Smooth muscle cell (in vitro differentiated cells): ENCODE results near the gene FAM76B. TPM values are rescaled to one million over a fixed set of nuclear protein-coding genes. Genes with fewer than 3 reads are reported as not detected.

Source experiments
- DNase-seq: peaks from one replicate; lab custom pipeline; 2025; ENCODE audit not compliant: unreplicated experiment; lab: John Stamatoyannopoulos, UW
- H2AFZ ChIP-seq: fragments of 200-600 bp; sonication (generic); 2 replicates; pipeline ENCODE4 v1.6.0; 2016; ENCODE audit warnings: antibody characterized with exemption, low read depth, mild to moderate bottlenecking
- H3F3A ChIP-seq: fragments of 200-600 bp; sonication (generic); 2 replicates; pipeline ENCODE4 v1.6.0; 2017; ENCODE audit warnings: antibody characterized with exemption, low read depth
- H3K27ac ChIP-seq: fragments of 200-600 bp; sonication (generic); 2 replicates; pipeline ENCODE4 v1.5.1; 2016; ENCODE audit warnings: low read depth, mild to moderate bottlenecking
- H3K27me3 ChIP-seq: fragments of 200-600 bp; sonication (generic); 2 replicates; pipeline ENCODE4 v1.6.1; 2016; ENCODE audit warnings: low read depth, mild to moderate bottlenecking
- H3K36me3 ChIP-seq: fragments of 200-600 bp; sonication (generic); 2 replicates; pipeline ENCODE4 v1.5.1; 2016; ENCODE audit warnings: low read depth
- H3K4me1 ChIP-seq: fragments of 200-600 bp; sonication (generic); 2 replicates; pipeline ENCODE4 v1.5.1; 2016; ENCODE audit warnings: low read depth
- H3K4me2 ChIP-seq: fragments of 200-600 bp; sonication (generic); 2 replicates; pipeline ENCODE4 v1.6.0; 2016; ENCODE audit warnings: mild to moderate bottlenecking
- H3K4me3 ChIP-seq: fragments of 200-600 bp; sonication (generic); 2 replicates; pipeline ENCODE4 v1.5.1; 2016; ENCODE audit warnings: mild to moderate bottlenecking
- H3K79me2 ChIP-seq: fragments of 200-600 bp; sonication (generic); 2 replicates; pipeline ENCODE4 v1.6.0; 2016; ENCODE audit warnings: low read depth, mild to moderate bottlenecking
- H3K9ac ChIP-seq: fragments of 200-600 bp; sonication (generic); 2 replicates; pipeline ENCODE4 v1.6.0; 2016; ENCODE audit warnings: low read depth
- H3K9me3 ChIP-seq: fragments of 200-600 bp; sonication (generic); replicated peaks from 2 replicates; pipeline ENCODE4 v1.5.1; 2016; ENCODE audit warnings: low read depth
- H4K20me1 ChIP-seq: fragments of 200-600 bp; sonication (generic); 2 replicates; pipeline ENCODE4 v1.6.0; 2016; ENCODE audit warnings: low read depth
- WGBS: methylation state at CpG from one replicate; pipeline ENCODE4 v1.1.7; 2016; ENCODE audit warnings: low lambda C conversion rate; 5-methylcytosine and 5-hydroxymethylcytosine counted together
- polyA plus RNA-seq: library from polyadenylated mRNA; unstranded; fragments of >200 nt; fragmentation: Nextera tagmentation; extraction: Ambion mirVana; gene quantifications from 2 replicates; pipeline ENCODE4 v1.2.1, GENCODE V29; 2016
- total RNA-seq: library from RNA; depleted of rRNA; stranded (reverse); fragments of >200 nt; gene quantifications from 2 replicates; pipeline ENCODE4 v1.2.3, GENCODE V29; 2014
- TF ChIP-seq, protein P1 (sequence below): fragments of 200-600 bp; sonication (generic); IDR thresholded peaks from 2 replicates; pipeline ENCODE4 v1.5.1; 2017; ENCODE audit warnings: borderline replicate concordance, mild to moderate bottlenecking, antibody characterized with exemption; ENCODE audit not compliant: insufficient read depth, poor library complexity, severe bottlenecking

FAM76B gene
- total and polyA plus RNA-seq, 2 experiments from 2014 or later = 14.0 to 31.3 TPM

- TF ChIP-seq, protein P1, sequence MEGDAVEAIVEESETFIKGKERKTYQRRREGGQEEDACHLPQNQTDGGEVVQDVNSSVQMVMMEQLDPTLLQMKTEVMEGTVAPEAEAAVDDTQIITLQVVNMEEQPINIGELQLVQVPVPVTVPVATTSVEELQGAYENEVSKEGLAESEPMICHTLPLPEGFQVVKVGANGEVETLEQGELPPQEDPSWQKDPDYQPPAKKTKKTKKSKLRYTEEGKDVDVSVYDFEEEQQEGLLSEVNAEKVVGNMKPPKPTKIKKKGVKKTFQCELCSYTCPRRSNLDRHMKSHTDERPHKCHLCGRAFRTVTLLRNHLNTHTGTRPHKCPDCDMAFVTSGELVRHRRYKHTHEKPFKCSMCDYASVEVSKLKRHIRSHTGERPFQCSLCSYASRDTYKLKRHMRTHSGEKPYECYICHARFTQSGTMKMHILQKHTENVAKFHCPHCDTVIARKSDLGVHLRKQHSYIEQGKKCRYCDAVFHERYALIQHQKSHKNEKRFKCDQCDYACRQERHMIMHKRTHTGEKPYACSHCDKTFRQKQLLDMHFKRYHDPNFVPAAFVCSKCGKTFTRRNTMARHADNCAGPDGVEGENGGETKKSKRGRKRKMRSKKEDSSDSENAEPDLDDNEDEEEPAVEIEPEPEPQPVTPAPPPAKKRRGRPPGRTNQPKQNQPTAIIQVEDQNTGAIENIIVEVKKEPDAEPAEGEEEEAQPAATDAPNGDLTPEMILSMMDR = no peak
- Histone ChIP-seq H4K20me1 (no peaks in the 10 kb centered on the region), H2AFZ (no peak overlapping the region), H3K36me3 (peaks cover 4% of the 10 kb centered on the region), H3K4me1 (no peaks in the 10 kb centered on the region), H3K4me2 (no peak overlapping the region), H3K79me2 (peaks cover 5% of the 10 kb centered on the region), H3F3A (peaks cover 2% of the 10 kb centered on the region), H3K27ac (no peak overlapping the region), H3K27me3 (no peaks in the 10 kb centered on the region), H3K9me3 (no peaks in the 10 kb centered on the region), H3K4me3 (no peak overlapping the region), H3K9ac (no peak overlapping the region)
- WGBS = 97% methylated on average over 2 of the region's 2 CpGs
- no peak for DNase-seq
Observed at GRCh38 chr11:95805869-95806268, 16.3 kb upstream of the FAM76B start.

DNA sequence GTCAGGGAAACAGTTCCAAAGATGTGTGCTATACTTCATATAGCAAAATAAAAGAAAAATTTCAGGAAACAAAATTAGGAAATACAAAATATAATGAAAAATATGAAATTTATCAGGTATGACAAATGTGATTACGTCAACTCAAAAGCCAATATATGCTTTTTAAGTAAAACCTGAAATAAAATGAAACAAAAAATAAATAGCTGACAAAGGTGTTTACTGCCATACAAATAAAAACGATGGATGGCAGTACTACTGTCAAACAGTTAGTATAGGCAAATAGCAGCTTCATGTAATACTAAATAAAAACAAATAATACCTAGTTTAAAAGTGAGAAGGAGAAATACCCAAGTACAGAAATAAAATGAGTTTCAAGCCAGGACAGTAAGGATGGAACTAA, 14.4 kb upstream of the FAM76B start:
- peaks cover 5% of the 10 kb centered on the region for H3K79me2 ChIP-seq
- no peak overlapping the region for H3K4me2 ChIP-seq
- no peak overlapping the region for H3K27ac ChIP-seq
- peaks cover 4% of the 10 kb centered on the region for H3K36me3 ChIP-seq
- H3K9ac ChIP-seq = no peak overlapping the region
- DNase-seq = no peak
- no peak overlapping the region for H3K4me3 ChIP-seq
- H3K4me1 ChIP-seq = peaks cover 5% of the 10 kb centered on the region
- no peaks in the 10 kb centered on the region for H3K9me3 ChIP-seq
- no peaks in the 10 kb centered on the region for H3K27me3 ChIP-seq
- WGBS = 100% methylated on average over 2 of the region's 2 CpGs
- no peaks in the 10 kb centered on the region for H4K20me1 ChIP-seq
- peaks cover 16% of the 10 kb centered on the region for H3F3A ChIP-seq
- H2AFZ ChIP-seq = no peak overlapping the region
- TF ChIP-seq, protein P1 = no peak

GRCh38 chr11:95802806-95803205, 13.2 kb upstream of the FAM76B start:
- peaks cover 4% of the 10 kb centered on the region for H3K36me3 ChIP-seq
- WGBS = 93% methylated on average over 1 of the region's 1 CpG
- TF ChIP-seq, protein P1 = no peak

GRCh38 chr11:95800438-95800837, 10.9 kb upstream of the FAM76B start:
- Histone ChIP-seq H3K9ac (peak overlapping the region; percentile 15), H3K4me3 (no peak overlapping the region), H2AFZ (no peak overlapping the region), H3K4me2 (peak overlapping the region; percentile 19), H3F3A (peaks cover 24% of the 10 kb centered on the region), H3K4me1 (peaks cover 5% of the 10 kb centered on the region), H4K20me1 (peaks cover 4% of the 10 kb centered on the region), H3K27me3 (no peaks in the 10 kb centered on the region), H3K79me2 (peaks cover 39% of the 10 kb centered on the region), H3K9me3 (no peaks in the 10 kb centered on the region), H3K36me3 (peaks cover 3% of the 10 kb centered on the region), H3K27ac (peak overlapping the region; percentile 81)
- no peak for DNase-seq
- TF ChIP-seq, protein P1 = no peak
- 36% methylated on average over 12 of the region's 12 CpGs for WGBS

More at GRCh38 chr11:95802806-95803205, 13.2 kb upstream of the FAM76B start:
- H3K27me3 ChIP-seq = no peaks in the 10 kb centered on the region
- H3K4me1 ChIP-seq = peaks cover 5% of the 10 kb centered on the region
- no peaks in the 10 kb centered on the region for H4K20me1 ChIP-seq
- H3F3A ChIP-seq = peaks cover 24% of the 10 kb centered on the region
- H3K9me3 ChIP-seq = no peaks in the 10 kb centered on the region
- H3K4me2 ChIP-seq = no peak overlapping the region
- peaks cover 15% of the 10 kb centered on the region for H3K79me2 ChIP-seq
- H3K4me3 ChIP-seq = no peak overlapping the region
- no peak overlapping the region for H2AFZ ChIP-seq
- DNase-seq = no peak
- H3K9ac ChIP-seq = no peak overlapping the region
- H3K27ac ChIP-seq = no peak overlapping the region
